Tongue (tissue), 2 donors: Measurements from ENCODE around the gene SNTB2. TPM values are rescaled to one million over a fixed set of nuclear protein-coding genes. Genes with fewer than 3 reads are reported as not detected.

Experiments used
- DNase-seq: peaks from one replicate; pipeline ENCODE4 v3.0.0-alpha.2; 2015
- total RNA-seq: library from RNA; depleted of rRNA; stranded (reverse); fragments of >200 nt; gene quantifications from one replicate; pipeline ENCODE4 v1.2.3, GENCODE V29; 2014

Gene SNTB2
- total RNA-seq, 1 donor from 2014 or later, result 63.9 TPM

- DNase-seq, result no peak
These were observed 133.1 kb downstream of the SNTB2 start for GRCh38 chr16:69319826-69320739.

GRCh38 chr16:69320740-69321073 lies 133.7 kb downstream of the SNTB2 start:
- no peak for DNase-seq

- DNase-seq, result no peak
These were observed 134.1 kb downstream of the SNTB2 start for GRCh38 chr16:69321080-69321479.

GRCh38 chr16:69322343-69322742 lies 135.4 kb downstream of the SNTB2 start:
- no peak for DNase-seq

GRCh38 chr16:69323415-69323814 lies 136.5 kb downstream of the SNTB2 start:
- DNase-seq, result no peak

- peak; percentile 34 for DNase-seq
These were observed 137.1 kb downstream of the SNTB2 start for GRCh38 chr16:69324013-69324531.

GRCh38 chr16:69324585-69325253 lies 137.8 kb downstream of the SNTB2 start:
- no peak for DNase-seq

- no peak for DNase-seq
These were observed 138.8 kb downstream of the SNTB2 start for GRCh38 chr16:69325784-69326171.

- DNase-seq, result no peak
These were observed 139.4 kb downstream of the SNTB2 start for GRCh38 chr16:69326172-69326873.

- no peak for DNase-seq
These were observed 140.8 kb downstream of the SNTB2 start for GRCh38 chr16:69327585-69328310.

GRCh38 chr16:69328854-69329316 lies 141.9 kb downstream of the SNTB2 start:
- peak; percentile 50 for DNase-seq

GRCh38 chr16:69329369-69330285 lies 142.7 kb downstream of the SNTB2 start:
- DNase-seq, result peak; percentile 36

GRCh38 chr16:69330286-69331109 lies 143.5 kb downstream of the SNTB2 start, which contains the start of gene PDF:
TSS of gene PDF (minus strand) at chr16:69330588. CDS start at chr16:69330570, 18 bp downstream.
- peak; percentile 97 for DNase-seq

GRCh38 chr16:69334696-69335095 lies 147.7 kb downstream of the SNTB2 start:
- DNase-seq, result no peak

GRCh38 chr16:69338557-69339288 lies 151.8 kb downstream of the SNTB2 start:
- no peak for DNase-seq

GRCh38 chr16:69339289-69340094 lies 152.5 kb downstream of the SNTB2 start, which contains the start of the genes COG8 and NIP7:
TSS of gene COG8 (minus strand) at chr16:69339564. CDS start at chr16:69339552, 12 bp downstream.
TSS of gene NIP7 (plus strand) at chr16:69339772. CDS start at chr16:69339830, 58 bp downstream.
- peak; percentile 99 for DNase-seq

- no peak for DNase-seq
These were observed 153.2 kb downstream of the SNTB2 start for GRCh38 chr16:69340095-69340644.

GRCh38 chr16:69344171-69344570 lies 157.2 kb downstream of the SNTB2 start:
- DNase-seq, result no peak
